HG03354 (cell line): ENCODE results near the gene CCBE1.

ENCODE experiments used
- ATAC-seq: cut with Tn5 transposase; IDR thresholded peaks from one replicate; pipeline ENCODE4 v1.9.1; 2021; ENCODE audit warnings: mild to moderate bottlenecking; ENCODE audit not compliant: unreplicated experiment, poor library complexity, severe bottlenecking

The CCBE1 gene

DNA sequence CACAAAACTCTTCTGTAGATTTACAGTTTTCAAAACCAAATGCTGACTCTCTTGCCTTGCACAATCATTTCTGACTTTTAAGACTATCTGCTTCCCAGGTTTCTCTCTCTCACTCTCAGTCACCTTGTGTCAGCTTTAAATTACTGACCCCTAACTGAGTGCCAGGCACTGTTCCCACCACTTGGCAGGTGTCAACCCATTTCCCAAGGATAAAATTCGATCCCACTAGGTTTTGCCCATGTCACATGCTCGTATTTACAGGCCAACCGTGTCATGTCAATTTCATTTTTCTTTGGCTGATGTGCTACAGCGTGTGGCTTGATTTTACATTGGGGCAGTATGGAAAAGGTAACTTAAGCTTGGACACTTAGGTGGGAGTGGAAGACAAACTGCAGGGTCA lies 312.0 kb downstream of the CCBE1 start:
- no peak for ATAC-seq

GRCh38 chr18:59383851-59384250 lies 313.4 kb downstream of the CCBE1 start:
- ATAC-seq: no peak

GRCh38 chr18:59382383-59382782 lies 314.8 kb downstream of the CCBE1 start:
- ATAC-seq: no peak

GRCh38 chr18:59381949-59382348 lies 315.3 kb downstream of the CCBE1 start:
- ATAC-seq: no peak
